Stomach smooth muscle (tissue), 2 donors: ENCODE results near the gene TRIM28.
"Not testable (repeated sequence)": the region's sequence is repeated elsewhere in the genome, so short reads cannot be mapped to it uniquely, and the experiment has no call there.

ENCODE experiments used
- H3K27ac ChIP-seq: one replicate; pipeline ENCODE4 v1.7.0; 2013; ENCODE audit warnings: mild to moderate bottlenecking, low read length, inconsistent platforms
- H3K27me3 ChIP-seq, 2 donors: one replicate each; pipeline ENCODE4 v1.7.0; 2013; ENCODE audit warnings: low read length in 2 of 2; ENCODE audit not compliant: insufficient read depth in 2 of 2, control insufficient read depth in 1 of 2
- H3K36me3 ChIP-seq, 2 donors: one replicate each; pipeline ENCODE4 v1.7.0; 2013; ENCODE audit warnings: low read length in 2 of 2; ENCODE audit not compliant: control insufficient read depth in 2 of 2, insufficient read depth in 2 of 2
- H3K4me1 ChIP-seq: one replicate; pipeline ENCODE4 v1.7.0; 2013; ENCODE audit warnings: low read length; ENCODE audit not compliant: control insufficient read depth, insufficient read depth
- H3K4me3 ChIP-seq, 2 donors: one replicate each; pipeline ENCODE4 v1.7.0; 2013; ENCODE audit warnings: low read length in 2 of 2
- H3K9ac ChIP-seq, 2 donors: one replicate each; pipeline ENCODE4 v1.7.0; 2013; ENCODE audit warnings: low read length in 2 of 2, mild to moderate bottlenecking in 1 of 2
- H3K9me3 ChIP-seq, 2 donors: one replicate each; pipeline ENCODE4 v1.7.0; 2013; ENCODE audit warnings: low read length in 2 of 2; ENCODE audit not compliant: control insufficient read depth in 2 of 2
- donor health status: healthy.
- donor health status: Pancreatic carcinoma.

TRIM28 gene

DNA sequence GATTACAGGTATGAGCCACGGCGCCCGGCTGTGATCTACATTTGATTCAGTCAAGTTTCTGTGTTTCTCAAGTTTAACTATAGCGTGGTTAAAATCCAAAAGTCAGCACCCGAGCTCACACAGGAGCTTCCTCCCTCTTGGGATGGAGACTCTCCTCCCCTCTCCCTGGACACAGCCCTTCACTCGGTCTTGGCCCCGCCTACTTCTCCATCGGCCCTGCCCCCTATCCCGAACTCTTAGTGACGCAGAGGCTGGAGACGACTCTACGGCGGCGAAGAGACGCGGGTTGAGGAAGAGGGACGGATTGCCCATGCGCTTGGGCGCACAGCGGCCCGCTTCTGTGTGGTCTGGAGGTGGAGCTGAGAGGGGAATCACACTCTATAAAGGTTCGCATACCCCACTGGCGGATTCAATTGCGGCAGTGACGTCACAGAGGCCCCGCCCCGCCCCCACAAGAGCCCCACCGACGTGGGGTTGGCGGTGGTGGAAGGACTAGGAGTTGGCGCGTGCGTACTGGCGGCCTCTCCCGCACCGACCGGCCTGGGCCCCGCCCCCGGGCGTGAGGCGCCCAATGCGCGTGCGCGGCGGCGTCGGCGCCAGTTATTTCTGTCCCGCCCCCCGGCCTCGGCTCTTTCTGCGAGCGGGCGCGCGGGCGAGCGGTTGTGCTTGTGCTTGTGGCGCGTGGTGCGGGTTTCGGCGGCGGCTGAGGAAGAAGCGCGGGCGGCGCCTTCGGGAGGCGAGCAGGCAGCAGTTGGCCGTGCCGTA lies at the start of gene TRIM28:
Gene TRIM28 (plus strand): TSS at position 239 of the 765 bp plus-strand sequence. CDS start 694 bp downstream, outside the sequence.
- Histone ChIP-seq H3K27ac (peak within 1 kb of the TSS; percentile 96), H3K27me3 (peaks cover 0 to 6% of the 10 kb centered on the region in 2 donors), H3K9me3 (no peaks in the 10 kb centered on the region), H3K4me1 (peaks cover 31% of the 10 kb centered on the region), H3K4me3 (peak within 1 kb of the TSS; percentile 81 to 93), H3K36me3 (peaks cover 19 to 24% of the 10 kb centered on the region in 2 donors), H3K9ac (peak within 1 kb of the TSS; percentile 87)

DNA sequence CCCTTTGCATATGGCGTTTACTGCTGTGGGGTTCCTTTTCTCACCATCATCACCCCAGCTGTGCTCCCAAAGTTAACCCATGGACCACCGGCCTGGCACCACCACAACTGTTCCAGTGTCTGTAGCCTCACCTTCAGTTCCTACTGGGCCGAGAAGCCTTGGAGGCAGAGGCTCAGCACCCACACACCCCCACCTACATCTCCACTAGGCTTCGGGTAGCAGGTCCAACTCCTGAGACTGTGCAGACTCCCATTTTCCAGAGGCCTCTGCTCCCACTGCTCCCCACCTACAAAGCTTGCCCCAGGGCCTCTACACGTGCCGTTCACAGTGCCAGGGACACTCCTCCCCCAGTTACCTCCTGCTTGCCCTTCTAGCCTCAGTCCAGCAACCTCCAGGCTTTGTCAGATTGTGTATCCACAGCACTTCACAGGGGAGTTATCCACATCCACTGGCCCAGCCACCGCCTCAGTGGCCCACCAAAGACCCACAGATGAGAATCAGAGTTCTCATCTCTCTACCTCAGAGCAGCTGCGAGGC lies 46.2 kb upstream of the TRIM28 start:
- no peak overlapping the region for H3K9ac ChIP-seq

DNA sequence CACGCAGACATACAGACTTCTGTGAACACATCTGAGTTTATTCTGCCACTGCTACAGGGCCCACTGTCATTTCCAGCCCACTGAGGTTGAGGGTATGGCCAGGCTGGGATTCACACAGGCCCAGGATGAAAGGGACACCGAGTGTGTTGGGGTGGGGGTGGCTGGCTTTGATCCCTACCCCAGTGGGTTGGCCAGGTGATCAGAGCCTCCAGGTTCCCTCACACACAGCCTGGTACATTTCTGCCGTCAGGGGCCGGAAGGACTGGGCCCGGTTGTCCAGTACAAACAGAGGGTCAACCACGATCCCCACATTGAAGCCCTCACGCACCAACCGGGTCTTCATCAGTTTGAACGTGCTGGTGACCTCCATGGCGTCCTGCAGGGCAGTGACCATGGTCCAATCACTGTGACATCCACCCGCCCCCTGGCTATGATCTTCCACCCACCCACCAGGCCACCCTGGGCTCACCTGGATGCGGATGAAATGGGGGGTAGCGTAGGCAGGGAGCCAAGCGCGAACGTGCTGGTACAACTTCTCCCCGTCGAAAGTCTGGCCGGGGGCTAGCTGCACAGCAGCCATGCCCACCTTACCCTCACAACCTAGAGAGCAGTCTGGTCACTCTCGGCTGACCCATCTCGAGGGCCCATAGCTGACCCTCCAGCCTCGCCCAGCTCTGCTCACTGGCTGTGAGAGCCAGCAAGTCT lies 45.4 kb upstream of the TRIM28 start:
- H3K9me3 ChIP-seq = no peaks in the 10 kb centered on the region
- peak overlapping the region in 1 of 2 donors; percentile 47 for H3K9ac ChIP-seq
- no peaks in the 10 kb centered on the region for H3K27me3 ChIP-seq
- H3K36me3 ChIP-seq = no peaks in the 10 kb centered on the region
- peaks cover 23% of the 10 kb centered on the region for H3K4me1 ChIP-seq
- H3K4me3 ChIP-seq = peak overlapping the region; percentile 56 to 84
- no peak overlapping the region for H3K27ac ChIP-seq

More for the DNA sequence above, 46.2 kb upstream of the TRIM28 start:
- H3K4me1 ChIP-seq = peaks cover 23% of the 10 kb centered on the region
- no peaks in the 10 kb centered on the region for H3K27me3 ChIP-seq
- no peak overlapping the region for H3K4me3 ChIP-seq
- no peaks in the 10 kb centered on the region for H3K36me3 ChIP-seq
- no peaks in the 10 kb centered on the region for H3K9me3 ChIP-seq
- H3K27ac ChIP-seq = no peak overlapping the region

DNA sequence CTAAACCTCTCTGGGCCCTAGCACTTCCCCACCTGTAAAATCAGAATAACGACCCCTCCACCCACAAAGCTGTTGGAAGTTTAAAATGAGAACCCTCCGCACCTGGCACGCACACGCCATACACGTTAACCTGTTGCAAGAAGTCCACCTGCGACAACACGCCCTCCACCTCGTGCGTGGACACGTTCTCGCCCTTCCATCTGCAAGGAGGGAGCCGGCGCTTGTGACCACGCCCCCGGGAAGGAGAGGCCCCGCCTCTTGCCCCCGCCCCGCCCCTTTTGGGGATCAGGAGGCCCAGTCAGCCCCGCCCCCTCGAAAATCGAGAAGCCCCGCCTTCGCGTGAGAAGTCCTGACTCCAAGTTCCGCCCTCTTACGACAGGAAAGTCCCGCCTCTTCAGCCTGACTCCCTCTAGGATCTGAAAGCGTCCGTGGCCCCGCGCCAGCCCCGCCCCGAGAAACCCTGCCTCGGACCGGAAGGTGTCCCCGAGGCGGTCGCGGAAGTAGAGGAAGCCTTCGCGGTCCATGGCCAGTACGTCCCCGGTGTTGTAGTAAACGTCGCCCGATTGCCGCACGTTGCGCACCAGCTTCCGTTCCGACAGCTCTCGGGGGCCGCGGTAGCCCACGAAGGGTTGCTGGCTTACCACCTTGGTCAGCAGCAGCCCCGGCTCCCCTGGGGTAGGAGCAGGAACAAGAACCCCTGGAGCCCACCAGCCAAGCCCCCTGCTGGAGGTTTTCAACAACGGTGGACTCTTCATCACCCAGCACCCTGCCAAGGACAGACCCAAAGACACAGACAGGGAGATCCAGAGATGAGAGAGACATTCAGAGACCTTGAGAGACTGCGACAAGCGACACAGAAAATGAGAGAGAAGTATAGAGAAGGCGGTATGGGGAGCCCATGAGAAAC lies 44.6 kb upstream of the TRIM28 start:
- peaks cover 23% of the 10 kb centered on the region for H3K4me1 ChIP-seq
- no peaks in the 10 kb centered on the region for H3K9me3 ChIP-seq
- H3K9ac ChIP-seq = peak overlapping the region; percentile 85 to 87
- peak overlapping the region; percentile 84 to 92 for H3K4me3 ChIP-seq
- H3K36me3 ChIP-seq = no peaks in the 10 kb centered on the region
- H3K27ac ChIP-seq = peak overlapping the region; percentile 76
- H3K27me3 ChIP-seq = no peaks in the 10 kb centered on the region

DNA sequence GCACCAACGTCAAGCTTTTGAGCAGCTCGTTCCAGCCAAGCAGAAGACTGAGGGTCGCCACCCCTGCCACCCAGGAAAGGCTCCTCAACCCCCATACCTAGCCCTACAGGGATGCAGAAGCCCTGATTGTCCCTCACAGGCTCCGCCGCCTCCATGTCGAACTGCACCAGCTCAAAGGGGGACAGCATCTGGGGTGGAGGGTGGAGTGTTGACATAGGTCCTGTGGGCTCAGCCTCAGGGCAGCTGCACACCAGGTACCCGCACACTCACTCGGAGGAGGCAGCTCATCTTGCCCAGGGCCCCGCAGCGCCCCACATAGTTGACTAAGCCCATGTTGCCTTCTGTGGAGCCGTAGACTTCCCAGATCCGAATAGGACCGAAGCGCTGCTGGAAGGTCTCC lies 43.6 kb upstream of the TRIM28 start:
- no peaks in the 10 kb centered on the region for H3K27me3 ChIP-seq
- no peaks in the 10 kb centered on the region for H3K9me3 ChIP-seq
- H3K27ac ChIP-seq = no peak overlapping the region
- peak overlapping the region in 1 of 2 donors; percentile 84 for H3K4me3 ChIP-seq
- no peaks in the 10 kb centered on the region for H3K36me3 ChIP-seq
- no peak overlapping the region for H3K9ac ChIP-seq
- peaks cover 23% of the 10 kb centered on the region for H3K4me1 ChIP-seq

DNA sequence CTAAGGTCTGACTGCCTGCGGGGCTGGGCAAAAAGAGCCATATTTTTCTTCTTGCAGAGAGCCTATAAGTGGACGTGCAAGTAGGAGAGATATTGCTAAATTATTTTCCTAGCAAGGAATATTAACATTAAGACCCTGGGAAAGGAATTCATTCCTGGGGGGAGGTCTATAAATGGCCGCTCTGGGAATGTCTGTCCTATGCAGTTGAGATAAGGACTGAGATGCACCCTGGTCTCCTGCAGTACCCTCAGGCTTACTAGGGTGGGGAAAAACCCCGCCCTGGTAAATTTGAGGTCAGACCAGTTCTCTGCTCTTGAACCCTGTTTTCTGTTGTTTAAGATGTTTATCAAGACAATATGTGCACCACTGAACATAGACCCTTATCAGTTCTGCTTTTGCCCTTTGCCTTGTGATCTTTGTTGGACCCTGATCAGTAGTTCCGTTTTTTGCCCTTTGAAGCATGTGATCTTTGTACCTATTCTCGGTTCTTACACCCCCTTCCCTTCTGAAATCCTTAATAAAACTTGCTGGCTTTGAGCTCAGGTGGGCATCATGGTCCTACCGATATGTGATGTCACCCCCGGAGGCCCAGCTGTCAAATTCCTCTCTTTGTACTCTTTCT lies 36.2 kb upstream of the TRIM28 start:
- not testable (repeated sequence) for H3K9me3 ChIP-seq, H3K4me1 ChIP-seq, H3K36me3 ChIP-seq, H3K4me3 ChIP-seq, H3K27me3 ChIP-seq, H3K9ac ChIP-seq, H3K27ac ChIP-seq

DNA sequence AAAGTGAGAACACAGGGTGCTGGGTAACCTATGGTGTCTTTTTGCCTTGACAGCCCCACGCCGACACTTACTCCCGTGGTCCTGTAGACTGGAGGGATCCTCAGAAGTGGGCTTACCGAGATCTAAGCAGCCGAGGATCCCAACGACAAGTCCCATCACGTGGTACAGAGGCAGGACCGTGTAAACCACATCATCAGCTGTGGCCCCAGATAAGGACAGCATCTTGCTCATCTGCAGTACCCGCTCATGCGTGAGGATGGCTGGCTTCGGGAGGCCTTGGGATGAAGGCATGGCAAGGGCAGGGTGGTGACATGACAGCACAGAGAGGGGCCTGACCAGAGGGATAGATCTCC lies 34.2 kb upstream of the TRIM28 start:
- peaks cover 12% of the 10 kb centered on the region for H3K4me1 ChIP-seq
- no peaks in the 10 kb centered on the region for H3K36me3 ChIP-seq
- no peaks in the 10 kb centered on the region for H3K9me3 ChIP-seq
- no peaks in the 10 kb centered on the region for H3K27me3 ChIP-seq
- no peak overlapping the region for H3K27ac ChIP-seq
- H3K9ac ChIP-seq = no peak overlapping the region
- no peak overlapping the region for H3K4me3 ChIP-seq

DNA sequence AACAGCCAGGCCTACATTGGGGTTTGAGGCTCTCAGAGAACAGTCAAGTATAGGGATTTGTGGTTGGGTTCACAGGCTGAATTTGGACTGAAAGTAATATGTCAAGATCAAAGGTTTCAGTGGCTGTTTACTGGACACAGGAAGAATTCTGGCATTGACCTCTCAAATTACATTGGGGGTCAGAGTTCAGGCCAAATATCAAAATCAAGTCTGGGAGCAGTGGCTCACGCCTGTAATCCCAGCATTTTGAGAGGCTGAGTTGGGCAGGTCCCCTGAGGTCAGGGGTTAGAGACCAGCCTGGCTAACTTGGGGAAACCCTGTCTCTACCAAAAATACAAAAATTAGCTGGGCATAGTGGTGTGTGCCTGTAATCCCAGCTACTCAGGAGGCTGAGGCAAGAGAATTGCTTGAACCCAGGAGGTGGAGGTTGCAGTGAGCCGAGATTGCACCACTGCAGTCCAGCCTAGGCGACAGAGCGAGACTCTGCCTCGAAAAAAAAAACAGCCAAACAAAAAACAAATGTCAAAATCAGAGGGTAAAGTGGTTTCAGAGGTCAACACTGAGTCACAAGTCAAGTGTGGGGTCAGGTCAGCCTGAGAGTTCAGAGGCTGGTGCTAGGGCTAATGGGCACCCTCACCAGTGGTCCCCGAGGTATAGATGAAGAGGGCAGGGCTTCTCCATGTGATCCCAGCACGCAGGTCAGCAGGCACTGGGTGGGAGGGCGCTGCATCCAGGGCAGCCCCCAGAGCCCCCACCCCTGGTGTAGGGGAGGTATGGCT lies 33.6 kb upstream of the TRIM28 start:
- no peaks in the 10 kb centered on the region for H3K9me3 ChIP-seq
- H3K27me3 ChIP-seq = no peaks in the 10 kb centered on the region
- no peaks in the 10 kb centered on the region for H3K36me3 ChIP-seq
- H3K4me3 ChIP-seq = no peak overlapping the region
- H3K27ac ChIP-seq = no peak overlapping the region
- H3K9ac ChIP-seq = no peak overlapping the region
- peaks cover 13% of the 10 kb centered on the region for H3K4me1 ChIP-seq

DNA sequence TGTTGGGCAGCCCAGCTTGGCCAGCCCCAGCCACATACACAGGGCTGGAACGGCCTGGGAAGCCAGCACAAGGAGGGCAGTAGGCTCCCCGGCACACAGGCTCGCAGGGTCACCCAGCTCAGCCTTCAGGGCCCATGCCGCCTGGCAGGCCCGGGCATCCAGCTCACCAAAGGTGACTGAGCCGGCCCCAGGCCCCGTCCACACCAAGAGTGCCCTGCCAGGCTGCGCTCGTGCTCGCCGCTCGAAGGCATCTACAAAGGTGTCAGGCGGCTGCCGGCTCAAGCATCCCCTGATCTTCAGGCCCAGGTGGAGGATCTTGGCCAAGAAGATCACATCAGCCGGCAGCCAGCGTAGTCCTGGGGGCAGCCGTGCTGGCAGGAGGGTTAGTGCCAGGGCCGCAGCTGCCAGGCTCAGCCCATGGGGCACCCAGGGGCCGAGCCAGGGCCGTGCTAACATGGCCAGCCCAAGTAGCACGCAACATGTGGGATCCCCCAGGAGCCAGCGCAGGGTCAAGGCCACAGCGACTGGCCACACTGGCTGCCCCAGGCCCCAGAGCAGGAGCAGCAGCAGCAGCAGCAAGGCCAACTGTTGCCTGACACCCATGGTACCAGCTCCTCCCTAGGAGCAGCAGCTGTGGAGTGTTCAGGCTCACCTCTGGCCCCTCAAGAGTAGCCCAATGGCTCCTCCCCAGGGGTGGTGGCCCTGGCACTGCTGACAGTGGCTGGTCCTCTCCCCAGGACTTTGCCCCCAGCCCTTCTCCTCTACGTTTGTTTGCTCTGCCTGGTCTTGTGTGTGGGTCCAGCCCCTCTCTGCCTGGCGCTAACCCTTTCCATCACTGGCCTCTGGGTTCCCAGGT lies 32.3 kb upstream of the TRIM28 start, which contains the start of gene SLC27A5:
Gene SLC27A5 (minus strand): TSS at position 640 of the 856 bp plus-strand sequence. CDS start 37 bp downstream, at position 603.
- Histone ChIP-seq H3K4me3 (no peak within 1 kb of the TSS), H3K9ac (no peak within 1 kb of the TSS), H3K27me3 (no peaks in the 10 kb centered on the region), H3K9me3 (no peaks in the 10 kb centered on the region), H3K27ac (no peak within 1 kb of the TSS), H3K4me1 (peaks cover 21% of the 10 kb centered on the region), H3K36me3 (peaks cover 3 to 8% of the 10 kb centered on the region in 2 donors)
